ENCODE data around the gene TASP1. TPM values are rescaled to one million over a fixed set of nuclear protein-coding genes. Genes with fewer than 3 reads are reported as not detected.
A peak's percentile ranks its signal among the peaks of the same experiment; 100 is the strongest.

Gene TASP1, protein sequence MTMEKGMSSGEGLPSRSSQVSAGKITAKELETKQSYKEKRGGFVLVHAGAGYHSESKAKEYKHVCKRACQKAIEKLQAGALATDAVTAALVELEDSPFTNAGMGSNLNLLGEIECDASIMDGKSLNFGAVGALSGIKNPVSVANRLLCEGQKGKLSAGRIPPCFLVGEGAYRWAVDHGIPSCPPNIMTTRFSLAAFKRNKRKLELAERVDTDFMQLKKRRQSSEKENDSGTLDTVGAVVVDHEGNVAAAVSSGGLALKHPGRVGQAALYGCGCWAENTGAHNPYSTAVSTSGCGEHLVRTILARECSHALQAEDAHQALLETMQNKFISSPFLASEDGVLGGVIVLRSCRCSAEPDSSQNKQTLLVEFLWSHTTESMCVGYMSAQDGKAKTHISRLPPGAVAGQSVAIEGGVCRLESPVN
- total RNA-seq (2021) = 8.8 and 9.5 TPM in 2 replicates
- long read RNA-seq, transcript TASP1-201 (14 exons, 2,352 nt) = major isoform, 27 of 69 reads
- long read RNA-seq, partial matches to known transcripts = 14 of 69 reads
- long read RNA-seq, other reads (novel, unspliced or antisense) = 28 of 69 reads

DNA sequence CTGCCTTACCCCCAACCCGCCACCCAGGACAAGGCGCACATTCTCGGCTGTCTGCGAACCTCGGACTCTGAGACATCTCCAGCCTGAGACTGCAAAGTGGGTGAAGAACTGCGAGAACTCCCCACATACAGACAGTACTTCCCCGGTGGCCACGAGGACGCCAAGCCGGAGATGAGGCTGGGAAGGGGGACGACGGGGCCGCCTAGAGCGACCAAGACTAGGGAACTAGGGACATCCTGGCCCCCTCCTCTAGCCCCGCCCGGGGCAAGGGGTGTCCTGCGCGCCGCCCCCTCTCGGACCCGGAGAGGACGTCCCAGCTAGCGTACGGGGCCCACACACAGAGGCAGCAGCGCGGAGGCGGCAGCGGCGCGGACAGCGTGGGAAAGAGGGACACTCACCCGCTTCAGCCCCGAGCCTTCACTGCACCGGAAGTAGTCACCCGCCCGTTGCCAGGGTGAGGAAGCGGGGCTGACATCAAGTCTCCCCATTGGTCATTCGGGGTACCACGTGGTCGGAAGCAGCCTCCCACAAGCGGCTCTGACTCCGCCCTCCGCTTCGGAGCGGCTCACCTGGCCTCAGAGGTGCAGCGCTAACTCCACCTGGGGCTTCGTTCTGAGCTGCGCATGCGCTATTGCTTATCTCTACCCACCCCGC is at the start of gene TASP1:
TASP1 (minus strand) TSS at position 437 of the 654 bp plus-strand sequence. CDS start 8,854 bp downstream, outside the sequence.
- peak within 1 kb of the TSS; percentile 96 to 99 for H3K4me3 Mint-ChIP-seq

More for the DNA sequence above, at the start of gene TASP1:
- Mint-ChIP-seq H3K9me3 (no peaks in the 10 kb centered on the region), H3K4me1 (peaks cover 10 to 11% of the 10 kb centered on the region in 2 experiments), H3K36me3 (ENCODE audit: insufficient read depth in 1 of 3, low read depth in 3 of 3) (peaks cover 0 to 6% (median 2%) of the 10 kb centered on the region in 3 experiments; a peak in 2 of 7 replicates), H3K27me3 (ENCODE audit: low read depth) (no peaks in the 10 kb centered on the region), H3K27ac (peak within 1 kb of the TSS; percentile 76 to 98 (median 88))
- Histone ChIP-seq H3K79me1 (ENCODE audit: insufficient read depth, low read depth, low read length, poor library complexity, severe bottlenecking) (peaks cover 3% of the 10 kb centered on the region), H3T11ph (ENCODE audit: low read length) (no peak within 1 kb of the TSS), H3K56ac (ENCODE audit: insufficient read length, low read depth, low read length) (peak within 1 kb of the TSS; percentile 88), H3K23ac (ENCODE audit: insufficient read length, low read depth, low read length) (no peak within 1 kb of the TSS), H3K79me2 (ENCODE audit: insufficient read depth, low read length) (peaks cover 4% of the 10 kb centered on the region; the same call in 1 of the 2 replicates), H2AK5ac (ENCODE audit: insufficient read length, low read length) (no peak within 1 kb of the TSS), H3K9me3 (ENCODE audit: control insufficient read depth, low read depth, low read length) (no peaks in the 10 kb centered on the region), H3K4me1 (ENCODE audit: insufficient read depth, low read length) (no peaks in the 10 kb centered on the region), H4K8ac (replicated peaks; ENCODE audit: insufficient read length, low read depth, low read length) (no peak within 1 kb of the TSS), H4K20me1 (ENCODE audit: control insufficient read depth, insufficient read depth, insufficient read length) (no peaks in the 10 kb centered on the region), H3K4me2 (ENCODE audit: insufficient read depth, insufficient read length, low read length) (peak within 1 kb of the TSS; percentile 99), H2BK12ac (ENCODE audit: insufficient read length, low read depth, low read length) (no peak within 1 kb of the TSS), H2BK120ac (ENCODE audit: low read depth, low read length, poor library complexity, severe bottlenecking) (no peak within 1 kb of the TSS), H2BK15ac (ENCODE audit: low read depth, low read length) (no peak within 1 kb of the TSS), H3K18ac (ENCODE audit: insufficient read length, low read depth, low read length) (no peak within 1 kb of the TSS), H3K14ac (ENCODE audit: insufficient read depth, low read length) (peak within 1 kb of the TSS; percentile 53), H3K27ac (ENCODE audit: insufficient read length, low read depth, low read length) (no peak within 1 kb of the TSS), H2BK5ac (ENCODE audit: insufficient read length, low read length) (no peak within 1 kb of the TSS), H3K23me2 (ENCODE audit: insufficient read length, low read depth, low read length, poor library complexity, severe bottlenecking) (peaks cover 5% of the 10 kb centered on the region), H3K4ac (ENCODE audit: low read depth, low read length) (no peak within 1 kb of the TSS), H4K91ac (ENCODE audit: insufficient read length, low read depth, low read length) (no peak within 1 kb of the TSS), H3K9ac (ENCODE audit: extremely low read depth, insufficient read length, low read length) (peak within 1 kb of the TSS; percentile 79), H4K5ac (ENCODE audit: insufficient read length, low read depth, low read length) (no peak within 1 kb of the TSS), H2BK20ac (ENCODE audit: low read depth, low read length, poor library complexity, severe bottlenecking) (no peak within 1 kb of the TSS), H3K27me3 (ENCODE audit: insufficient read depth, low read length) (no peaks in the 10 kb centered on the region), H2AFZ (ENCODE audit: low read length) (peak within 1 kb of the TSS; percentile 45)
- peak; percentile 99 for DNase-seq
- WGBS (ENCODE audit: extremely low coverage, insufficient read length, low lambda C conversion rate) = no CpG with 5 or more reads among the region's 50 CpGs
- TF ChIP-seq, protein P1, sequence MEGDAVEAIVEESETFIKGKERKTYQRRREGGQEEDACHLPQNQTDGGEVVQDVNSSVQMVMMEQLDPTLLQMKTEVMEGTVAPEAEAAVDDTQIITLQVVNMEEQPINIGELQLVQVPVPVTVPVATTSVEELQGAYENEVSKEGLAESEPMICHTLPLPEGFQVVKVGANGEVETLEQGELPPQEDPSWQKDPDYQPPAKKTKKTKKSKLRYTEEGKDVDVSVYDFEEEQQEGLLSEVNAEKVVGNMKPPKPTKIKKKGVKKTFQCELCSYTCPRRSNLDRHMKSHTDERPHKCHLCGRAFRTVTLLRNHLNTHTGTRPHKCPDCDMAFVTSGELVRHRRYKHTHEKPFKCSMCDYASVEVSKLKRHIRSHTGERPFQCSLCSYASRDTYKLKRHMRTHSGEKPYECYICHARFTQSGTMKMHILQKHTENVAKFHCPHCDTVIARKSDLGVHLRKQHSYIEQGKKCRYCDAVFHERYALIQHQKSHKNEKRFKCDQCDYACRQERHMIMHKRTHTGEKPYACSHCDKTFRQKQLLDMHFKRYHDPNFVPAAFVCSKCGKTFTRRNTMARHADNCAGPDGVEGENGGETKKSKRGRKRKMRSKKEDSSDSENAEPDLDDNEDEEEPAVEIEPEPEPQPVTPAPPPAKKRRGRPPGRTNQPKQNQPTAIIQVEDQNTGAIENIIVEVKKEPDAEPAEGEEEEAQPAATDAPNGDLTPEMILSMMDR (conservative IDR thresholded peaks at IDR 0.05) = no peak

Data from H9 (cell line).